HG03442 (cell line): ENCODE measurements around the gene IFNA10.
"Not testable (repeated sequence)": the region's sequence is repeated elsewhere in the genome, so short reads cannot be mapped to it uniquely, and the experiment has no call there.

ENCODE experiments used
- ATAC-seq: cut with Tn5 transposase; IDR thresholded peaks from one replicate; pipeline ENCODE4 v1.9.1; 2021; ENCODE audit warnings: mild to moderate bottlenecking, moderate library complexity; ENCODE audit not compliant: unreplicated experiment

IFNA10 gene

GRCh38 chr9:21207043-21207442, at the start of gene IFNA10:
IFNA10 (minus strand) TSS chr9:21207143; CDS start chr9:21207097, 46 bp downstream.
- not testable (repeated sequence) for ATAC-seq

GRCh38 chr9:21255538-21256212, 48.7 kb upstream of the IFNA10 start:
- ATAC-seq: no peak

- ATAC-seq: peak; percentile 82
Measured at GRCh38 chr9:21252721-21253547, 46.0 kb upstream of the IFNA10 start.

- no peak for ATAC-seq
Measured at GRCh38 chr9:21251638-21252037, 44.7 kb upstream of the IFNA10 start.

GRCh38 chr9:21251190-21251589, 44.2 kb upstream of the IFNA10 start:
- no peak for ATAC-seq

GRCh38 chr9:21244836-21245235, 37.9 kb upstream of the IFNA10 start:
- no peak for ATAC-seq

- no peak for ATAC-seq
Measured at GRCh38 chr9:21239911-21240310, 33.0 kb upstream of the IFNA10 start, which contains the start of gene IFNA14. IFNA14 (minus strand) TSS chr9:21240005; CDS start chr9:21239935, 70 bp downstream.

- not testable (repeated sequence) for ATAC-seq
Measured at GRCh38 chr9:21236360-21236714, 29.4 kb upstream of the IFNA10 start.

GRCh38 chr9:21235468-21236359, 28.8 kb upstream of the IFNA10 start:
- peak; percentile 82 for ATAC-seq

GRCh38 chr9:21234153-21234687, 27.3 kb upstream of the IFNA10 start:
- no peak for ATAC-seq

- ATAC-seq: no peak
Measured at GRCh38 chr9:21233258-21233657, 26.3 kb upstream of the IFNA10 start.

- no peak for ATAC-seq
Measured at GRCh38 chr9:21228122-21228521, 21.2 kb upstream of the IFNA10 start, which contains the start of gene IFNA17. IFNA17 (minus strand) TSS chr9:21228222; CDS start chr9:21228173, 49 bp downstream.

GRCh38 chr9:21217211-21217610, 10.3 kb upstream of the IFNA10 start, which contains the start of gene IFNA16:
IFNA16 (minus strand) TSS chr9:21217311; CDS start chr9:21217305, 6 bp downstream.
- not testable (repeated sequence) for ATAC-seq

GRCh38 chr9:21213411-21214326, 6.7 kb upstream of the IFNA10 start:
- ATAC-seq: peak; percentile 73

GRCh38 chr9:21212160-21212559, 5.2 kb upstream of the IFNA10 start:
- not testable (repeated sequence) for ATAC-seq

GRCh38 chr9:21210782-21211181, 3.8 kb upstream of the IFNA10 start:
- ATAC-seq: not testable (repeated sequence)

GRCh38 chr9:21210311-21210710, 3.4 kb upstream of the IFNA10 start:
- no peak for ATAC-seq

- no peak for ATAC-seq
Measured at GRCh38 chr9:21205204-21205603, 1.7 kb downstream of the IFNA10 start.

GRCh38 chr9:21202105-21202504, 4.8 kb downstream of the IFNA10 start, which contains the start of gene IFNA7:
IFNA7 (minus strand) TSS chr9:21202205; CDS start chr9:21202165, 40 bp downstream.
- not testable (repeated sequence) for ATAC-seq
